Caco-2 (cell line): ENCODE results near the gene FAM241A. TPM values are rescaled to one million over a fixed set of nuclear protein-coding genes. Genes with fewer than 3 reads are reported as not detected.

Experiments used
- BruUV-seq: library from RNA; stranded (reverse); fragments of 400-500 nt; replicated peaks from 2 replicates; lab custom pipeline; 2021; lab: Mats Ljungman, UMichigan
- CTCF ChIA-PET: fragments of 300-600 bp; sonication (Branson Sonifier 250); formaldehyde crosslinking; loops from one replicate; lab custom pipeline; 2022; ENCODE audit warnings: antibody characterized with exemption; lab: Charles Lee
- POLR2A ChIA-PET: fragments of 300-600 bp; sonication (Branson Sonifier 250); formaldehyde crosslinking; loops from one replicate; lab custom pipeline; 2022; ENCODE audit warnings: antibody characterized with exemption; lab: Charles Lee
- DNase-seq, 2 experiments: peaks; one replicate each; pipeline versions ENCODE4 v3.0.0 to v3.0.0-alpha.2; 2020 to 2022
- H3K27me3 ChIP-seq: replicated peaks from 2 replicates; pipeline ENCODE4 v1.6.0; 2011; ENCODE audit warnings: low read length; ENCODE audit not compliant: control insufficient read depth, insufficient read depth
- H3K36me3 ChIP-seq: 2 replicates; pipeline ENCODE4 v1.5.1; 2011; ENCODE audit warnings: low read length; ENCODE audit not compliant: control insufficient read depth, insufficient read depth
- H3K4me1 ChIP-seq: fragments of 250-450 bp; sonication (Bioruptor Pico); 2 replicates; pipeline ENCODE4 v1.5.1; 2020; ENCODE audit warnings: mild to moderate bottlenecking
- H3K4me3 ChIP-seq: 2 replicates; pipeline ENCODE4 v1.5.1; 2011; ENCODE audit warnings: low read depth, mild to moderate bottlenecking, control low read depth, low read length
- H3K9me3 ChIP-seq: fragments of 250-450 bp; sonication (Bioruptor Pico); 2 replicates; pipeline ENCODE4 v1.5.1; 2020; ENCODE audit warnings: mild to moderate bottlenecking, moderate library complexity
- H3K27ac Mint-ChIP-seq: one replicate; pipeline ENCODE4 v1.8.0; 2022; ENCODE audit warnings: mixed read lengths; ENCODE audit not compliant: unreplicated experiment
- H3K27me3 Mint-ChIP-seq: one replicate; pipeline ENCODE4 v1.8.0; 2022; ENCODE audit warnings: mixed read lengths; ENCODE audit not compliant: insufficient read depth, unreplicated experiment
- H3K36me3 Mint-ChIP-seq: one replicate; pipeline ENCODE4 v1.8.0; 2022; ENCODE audit warnings: mild to moderate bottlenecking, mixed read lengths; ENCODE audit not compliant: insufficient read depth, unreplicated experiment
- H3K4me1 Mint-ChIP-seq: one replicate; pipeline ENCODE4 v1.8.0; 2022; ENCODE audit warnings: low read depth, mixed read lengths; ENCODE audit not compliant: unreplicated experiment
- H3K4me3 Mint-ChIP-seq: one replicate; pipeline ENCODE4 v1.8.0; 2022; ENCODE audit warnings: mild to moderate bottlenecking, moderate library complexity, mixed read lengths; ENCODE audit not compliant: unreplicated experiment
- H3K9me3 Mint-ChIP-seq: one replicate; pipeline ENCODE4 v1.8.0; 2022; ENCODE audit warnings: mixed read lengths; ENCODE audit not compliant: unreplicated experiment
- CTCF ChIP-seq, 2 experiments: fragments of 200-600 bp in 1 of 2; IDR thresholded peaks; 1 replicate in 1 of 2; 2 replicates in 1 of 2; pipeline versions ENCODE4 v1.5.1 to v1.8.0; 2011 to 2022; ENCODE audit warnings: antibody characterized with exemption in 1 of 2, control low read depth in 1 of 2, inconsistent platforms in 1 of 2, low read depth in 1 of 2, low read length in 1 of 2, mild to moderate bottlenecking in 1 of 2, moderate library complexity in 1 of 2; ENCODE audit not compliant: insufficient read depth in 1 of 2, severe bottlenecking in 1 of 2, unreplicated experiment in 1 of 2
- intact Hi-C: fragments of 100-400 bp; cut with micrococcal nuclease; formaldehyde crosslinking; loops from one replicate; pipeline ENCODE4 v1.10.0; 2022; ENCODE audit not compliant: unreplicated experiment
- total RNA-seq: library from RNA; stranded (reverse); gene quantifications from 2 replicates; pipeline ENCODE4 v1.2.3, GENCODE V29; 2022

FAM241A gene
- total RNA-seq, 1 experiment from 2014 or later: 1.0 TPM

- no peak overlapping the region for H3K4me3 ChIP-seq
- H3K4me3 Mint-ChIP-seq: no peak overlapping the region
- H3K27ac Mint-ChIP-seq: no peak overlapping the region
- intact Hi-C loops: no loop called here
- ChIA-PET CTCF (no interaction called here), POLR2A (no interaction called here)
- H3K36me3 Mint-ChIP-seq: no peaks in the 10 kb centered on the region
- no TSS peak for BruUV-seq
- no peaks in the 10 kb centered on the region for H3K36me3 ChIP-seq
- no peaks in the 10 kb centered on the region for H3K9me3 Mint-ChIP-seq
- DNase-seq: no peak
- H3K27me3 ChIP-seq: no peaks in the 10 kb centered on the region
- H3K9me3 ChIP-seq: no peaks in the 10 kb centered on the region
- no peaks in the 10 kb centered on the region for H3K27me3 Mint-ChIP-seq
- H3K4me1 Mint-ChIP-seq: peaks cover 7% of the 10 kb centered on the region
- no peak for TF ChIP-seq CTCF (IDR thresholded peaks at IDR 0.05; ENCODE audit: insufficient read depth in 1 of 2, low read depth in 1 of 2, low read length in 1 of 2, severe bottlenecking in 1 of 2, unreplicated experiment in 1 of 2)
- peaks cover under 1% of the 10 kb centered on the region; the same call in 1 of the 2 replicates for H3K4me1 ChIP-seq
Measured at GRCh38 chr4:112128452-112128851, 16.8 kb upstream of the FAM241A start.

GRCh38 chr4:112130906-112131305 is 14.3 kb upstream of the FAM241A start:
- intact Hi-C loops: no loop called here
- no peaks in the 10 kb centered on the region for H3K36me3 Mint-ChIP-seq
- no peaks in the 10 kb centered on the region for H3K27me3 Mint-ChIP-seq
- Histone ChIP-seq H3K9me3 (no peaks in the 10 kb centered on the region), H3K36me3 (no peaks in the 10 kb centered on the region), H3K4me3 (no peak overlapping the region), H3K4me1 (peaks cover 8% of the 10 kb centered on the region; the same call in 1 of the 2 replicates), H3K27me3 (no peaks in the 10 kb centered on the region)
- ChIA-PET POLR2A (no interaction called here), CTCF (interaction anchor here (0.8 kb wide), 1 partner anchor 31 kb away, joined by 3 read pairs; no protein-coding TSS in a partner anchor)
- BruUV-seq: no TSS peak
- no peak overlapping the region for H3K4me3 Mint-ChIP-seq
- H3K4me1 Mint-ChIP-seq: peaks cover 7% of the 10 kb centered on the region
- no peak for DNase-seq
- no peak overlapping the region for H3K27ac Mint-ChIP-seq
- no peak for TF ChIP-seq CTCF (IDR thresholded peaks at IDR 0.05; ENCODE audit: insufficient read depth in 1 of 2, low read depth in 1 of 2, low read length in 1 of 2, severe bottlenecking in 1 of 2, unreplicated experiment in 1 of 2)
- no peaks in the 10 kb centered on the region for H3K9me3 Mint-ChIP-seq

- H3K4me1 Mint-ChIP-seq: peaks cover 7% of the 10 kb centered on the region
- no peaks in the 10 kb centered on the region for H3K36me3 ChIP-seq
- no peaks in the 10 kb centered on the region for H3K9me3 ChIP-seq
- H3K27me3 ChIP-seq: no peaks in the 10 kb centered on the region
- H3K27me3 Mint-ChIP-seq: no peaks in the 10 kb centered on the region
- no TSS peak for BruUV-seq
- CTCF ChIA-PET: no interaction called here
- no peaks in the 10 kb centered on the region for H3K9me3 Mint-ChIP-seq
- H3K27ac Mint-ChIP-seq: no peak overlapping the region
- no peak for TF ChIP-seq CTCF (IDR thresholded peaks at IDR 0.05; ENCODE audit: insufficient read depth in 1 of 2, low read depth in 1 of 2, low read length in 1 of 2, severe bottlenecking in 1 of 2, unreplicated experiment in 1 of 2)
- no peak overlapping the region for H3K4me3 Mint-ChIP-seq
- peaks cover 8% of the 10 kb centered on the region; the same call in 1 of the 2 replicates for H3K4me1 ChIP-seq
- no peak overlapping the region for H3K4me3 ChIP-seq
- intact Hi-C loops: no loop called here
- no peak for DNase-seq
- POLR2A ChIA-PET: no interaction called here
- no peaks in the 10 kb centered on the region for H3K36me3 Mint-ChIP-seq
Measured at GRCh38 chr4:112136551-112136950, 8.7 kb upstream of the FAM241A start.
